H1 (cell line): ENCODE data around the gene GP1BB. TPM values are rescaled to one million over a fixed set of nuclear protein-coding genes. Genes with fewer than 3 reads are reported as not detected.

Source experiments
- BACH1 ChIP-seq: IDR thresholded peaks from 2 replicates; pipeline ENCODE4 v1.6.1; 2012; ENCODE audit warnings: low read length, improper control_type of control experiment
- BRCA1 ChIP-seq: IDR thresholded peaks from 2 replicates; pipeline ENCODE4 v1.6.1; 2012; ENCODE audit warnings: low read depth, low read length, improper control_type of control experiment
- CTBP2 ChIP-seq: IDR thresholded peaks from 2 replicates; pipeline ENCODE4 v1.7.0; 2011; ENCODE audit warnings: borderline replicate concordance, mild to moderate bottlenecking, moderate library complexity, mixed read lengths, low read length; ENCODE audit not compliant: insufficient read depth, insufficient read length
- JUND ChIP-seq: IDR thresholded peaks from 2 replicates; pipeline ENCODE4 v1.6.1; 2011; ENCODE audit warnings: mild to moderate bottlenecking, improper control_type of control experiment, low read length
- polyA plus RNA-seq, 7 experiments: library from polyadenylated mRNA; depleted of rRNA in 3 of 7; stranded (reverse) in 5 of 7; unstranded in 2 of 7; fragments of >200 nt in 5 of 7; fragments of 200-250 nt in 2 of 7; gene quantifications; 1 replicate in 5 of 7; 2 replicates in 1 of 7; 4 replicates in 1 of 7; pipeline versions ENCODE4 v1.2.1 to v1.2.3, GENCODE V29; 2011 to 2013; ENCODE audit warnings: missing spikeins in 2 of 7, mixed read lengths in 2 of 7
- total RNA-seq: library from RNA; stranded (reverse); fragmentation: NEBNext Ultra II Directional; extraction: Animal tissue kit (Norgen Biotek cat#: 25700); gene quantifications from 2 replicates; pipeline ENCODE4 v1.2.1, GENCODE V29; 2021
- TF ChIP-seq, protein P1 (sequence below): fragments of 300-600 bp; sonication (generic); IDR thresholded peaks from 2 replicates; pipeline ENCODE4 v1.7.1; 2012; ENCODE audit warnings: low read length, moderate library complexity, mild to moderate bottlenecking, inconsistent platforms; ENCODE audit not compliant: insufficient replicate concordance
- TF ChIP-seq, protein P2 (sequence below): IDR thresholded peaks from 2 replicates; pipeline ENCODE4 v1.6.1; 2011; ENCODE audit warnings: low read length, improper control_type of control experiment

The GP1BB gene
- total and polyA plus RNA-seq, 2 of the 8 experiments (the other 6 are each of a cell fraction or from before 2014, with no cell fraction given): 0.36 TPM; not detected in 1

DNA sequence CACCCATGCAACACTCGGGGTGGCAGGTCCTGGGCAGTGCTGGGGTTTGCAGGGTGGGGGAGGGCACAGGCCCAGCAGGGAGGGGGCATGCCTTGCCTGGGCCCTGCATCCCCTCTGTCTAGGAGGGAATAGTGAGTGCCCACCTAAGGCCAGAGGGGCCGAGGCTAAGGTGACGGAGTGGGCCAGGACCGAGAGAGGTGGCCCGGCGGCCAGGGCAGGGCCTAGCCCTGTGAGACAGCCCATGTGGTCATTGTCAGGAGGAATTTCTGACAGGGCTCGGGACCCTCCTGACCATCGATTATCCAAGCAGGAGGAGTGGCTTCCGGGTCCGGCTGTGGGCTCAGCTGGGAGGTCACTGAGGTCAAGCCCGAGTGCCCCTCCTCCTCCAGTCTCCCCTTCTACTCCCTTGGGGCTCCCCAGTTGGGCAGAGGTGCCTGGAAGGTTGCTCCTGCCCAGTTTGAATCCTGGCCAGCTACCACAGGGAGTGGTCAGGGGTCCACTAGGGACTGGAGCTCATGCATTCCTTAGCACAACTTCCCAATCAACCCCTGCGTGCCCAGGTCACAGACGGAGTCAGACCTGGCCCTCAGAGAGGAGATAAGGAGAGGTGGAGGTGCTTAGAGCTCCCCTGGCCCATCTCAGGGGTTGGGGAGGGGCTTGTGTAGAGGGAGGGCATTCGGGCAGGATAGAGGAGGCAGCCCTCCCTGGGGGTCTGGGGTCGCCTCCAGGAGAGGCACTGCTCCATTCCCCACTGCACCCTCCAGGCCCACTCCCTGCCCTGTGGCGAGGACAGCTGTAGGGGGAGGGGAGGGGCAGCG, 14.7 kb downstream of the GP1BB start (continued):
- TF ChIP-seq, protein P1, sequence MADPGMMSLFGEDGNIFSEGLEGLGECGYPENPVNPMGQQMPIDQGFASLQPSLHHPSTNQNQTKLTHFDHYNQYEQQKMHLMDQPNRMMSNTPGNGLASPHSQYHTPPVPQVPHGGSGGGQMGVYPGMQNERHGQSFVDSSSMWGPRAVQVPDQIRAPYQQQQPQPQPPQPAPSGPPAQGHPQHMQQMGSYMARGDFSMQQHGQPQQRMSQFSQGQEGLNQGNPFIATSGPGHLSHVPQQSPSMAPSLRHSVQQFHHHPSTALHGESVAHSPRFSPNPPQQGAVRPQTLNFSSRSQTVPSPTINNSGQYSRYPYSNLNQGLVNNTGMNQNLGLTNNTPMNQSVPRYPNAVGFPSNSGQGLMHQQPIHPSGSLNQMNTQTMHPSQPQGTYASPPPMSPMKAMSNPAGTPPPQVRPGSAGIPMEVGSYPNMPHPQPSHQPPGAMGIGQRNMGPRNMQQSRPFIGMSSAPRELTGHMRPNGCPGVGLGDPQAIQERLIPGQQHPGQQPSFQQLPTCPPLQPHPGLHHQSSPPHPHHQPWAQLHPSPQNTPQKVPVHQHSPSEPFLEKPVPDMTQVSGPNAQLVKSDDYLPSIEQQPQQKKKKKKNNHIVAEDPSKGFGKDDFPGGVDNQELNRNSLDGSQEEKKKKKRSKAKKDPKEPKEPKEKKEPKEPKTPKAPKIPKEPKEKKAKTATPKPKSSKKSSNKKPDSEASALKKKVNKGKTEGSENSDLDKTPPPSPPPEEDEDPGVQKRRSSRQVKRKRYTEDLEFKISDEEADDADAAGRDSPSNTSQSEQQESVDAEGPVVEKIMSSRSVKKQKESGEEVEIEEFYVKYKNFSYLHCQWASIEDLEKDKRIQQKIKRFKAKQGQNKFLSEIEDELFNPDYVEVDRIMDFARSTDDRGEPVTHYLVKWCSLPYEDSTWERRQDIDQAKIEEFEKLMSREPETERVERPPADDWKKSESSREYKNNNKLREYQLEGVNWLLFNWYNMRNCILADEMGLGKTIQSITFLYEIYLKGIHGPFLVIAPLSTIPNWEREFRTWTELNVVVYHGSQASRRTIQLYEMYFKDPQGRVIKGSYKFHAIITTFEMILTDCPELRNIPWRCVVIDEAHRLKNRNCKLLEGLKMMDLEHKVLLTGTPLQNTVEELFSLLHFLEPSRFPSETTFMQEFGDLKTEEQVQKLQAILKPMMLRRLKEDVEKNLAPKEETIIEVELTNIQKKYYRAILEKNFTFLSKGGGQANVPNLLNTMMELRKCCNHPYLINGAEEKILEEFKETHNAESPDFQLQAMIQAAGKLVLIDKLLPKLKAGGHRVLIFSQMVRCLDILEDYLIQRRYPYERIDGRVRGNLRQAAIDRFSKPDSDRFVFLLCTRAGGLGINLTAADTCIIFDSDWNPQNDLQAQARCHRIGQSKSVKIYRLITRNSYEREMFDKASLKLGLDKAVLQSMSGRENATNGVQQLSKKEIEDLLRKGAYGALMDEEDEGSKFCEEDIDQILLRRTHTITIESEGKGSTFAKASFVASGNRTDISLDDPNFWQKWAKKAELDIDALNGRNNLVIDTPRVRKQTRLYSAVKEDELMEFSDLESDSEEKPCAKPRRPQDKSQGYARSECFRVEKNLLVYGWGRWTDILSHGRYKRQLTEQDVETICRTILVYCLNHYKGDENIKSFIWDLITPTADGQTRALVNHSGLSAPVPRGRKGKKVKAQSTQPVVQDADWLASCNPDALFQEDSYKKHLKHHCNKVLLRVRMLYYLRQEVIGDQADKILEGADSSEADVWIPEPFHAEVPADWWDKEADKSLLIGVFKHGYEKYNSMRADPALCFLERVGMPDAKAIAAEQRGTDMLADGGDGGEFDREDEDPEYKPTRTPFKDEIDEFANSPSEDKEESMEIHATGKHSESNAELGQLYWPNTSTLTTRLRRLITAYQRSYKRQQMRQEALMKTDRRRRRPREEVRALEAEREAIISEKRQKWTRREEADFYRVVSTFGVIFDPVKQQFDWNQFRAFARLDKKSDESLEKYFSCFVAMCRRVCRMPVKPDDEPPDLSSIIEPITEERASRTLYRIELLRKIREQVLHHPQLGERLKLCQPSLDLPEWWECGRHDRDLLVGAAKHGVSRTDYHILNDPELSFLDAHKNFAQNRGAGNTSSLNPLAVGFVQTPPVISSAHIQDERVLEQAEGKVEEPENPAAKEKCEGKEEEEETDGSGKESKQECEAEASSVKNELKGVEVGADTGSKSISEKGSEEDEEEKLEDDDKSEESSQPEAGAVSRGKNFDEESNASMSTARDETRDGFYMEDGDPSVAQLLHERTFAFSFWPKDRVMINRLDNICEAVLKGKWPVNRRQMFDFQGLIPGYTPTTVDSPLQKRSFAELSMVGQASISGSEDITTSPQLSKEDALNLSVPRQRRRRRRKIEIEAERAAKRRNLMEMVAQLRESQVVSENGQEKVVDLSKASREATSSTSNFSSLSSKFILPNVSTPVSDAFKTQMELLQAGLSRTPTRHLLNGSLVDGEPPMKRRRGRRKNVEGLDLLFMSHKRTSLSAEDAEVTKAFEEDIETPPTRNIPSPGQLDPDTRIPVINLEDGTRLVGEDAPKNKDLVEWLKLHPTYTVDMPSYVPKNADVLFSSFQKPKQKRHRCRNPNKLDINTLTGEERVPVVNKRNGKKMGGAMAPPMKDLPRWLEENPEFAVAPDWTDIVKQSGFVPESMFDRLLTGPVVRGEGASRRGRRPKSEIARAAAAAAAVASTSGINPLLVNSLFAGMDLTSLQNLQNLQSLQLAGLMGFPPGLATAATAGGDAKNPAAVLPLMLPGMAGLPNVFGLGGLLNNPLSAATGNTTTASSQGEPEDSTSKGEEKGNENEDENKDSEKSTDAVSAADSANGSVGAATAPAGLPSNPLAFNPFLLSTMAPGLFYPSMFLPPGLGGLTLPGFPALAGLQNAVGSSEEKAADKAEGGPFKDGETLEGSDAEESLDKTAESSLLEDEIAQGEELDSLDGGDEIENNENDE: no peak
- no peak for TF ChIP-seq CTBP2
- TF ChIP-seq JUND: no peak
- no peak for TF ChIP-seq BACH1
- TF ChIP-seq, protein P2, sequence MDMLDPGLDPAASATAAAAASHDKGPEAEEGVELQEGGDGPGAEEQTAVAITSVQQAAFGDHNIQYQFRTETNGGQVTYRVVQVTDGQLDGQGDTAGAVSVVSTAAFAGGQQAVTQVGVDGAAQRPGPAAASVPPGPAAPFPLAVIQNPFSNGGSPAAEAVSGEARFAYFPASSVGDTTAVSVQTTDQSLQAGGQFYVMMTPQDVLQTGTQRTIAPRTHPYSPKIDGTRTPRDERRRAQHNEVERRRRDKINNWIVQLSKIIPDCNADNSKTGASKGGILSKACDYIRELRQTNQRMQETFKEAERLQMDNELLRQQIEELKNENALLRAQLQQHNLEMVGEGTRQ: no peak
- no peak for TF ChIP-seq BRCA1
- TF ChIP-seq, all 59 proteins: peak for 0
